GM21526 (cell line): ENCODE measurements around the gene RGS21.
"Not testable (repeated sequence)": the region's sequence is repeated elsewhere in the genome, so short reads cannot be mapped to it uniquely, and the experiment has no call there.

Source experiments
- ATAC-seq: cut with Tn5 transposase; IDR thresholded peaks from one replicate; pipeline ENCODE4 v1.9.1; 2021; ENCODE audit warnings: moderate library complexity; ENCODE audit not compliant: unreplicated experiment, low FRiP score

Gene RGS21

GRCh38 chr1:192316942-192317450, at the start of gene RGS21:
TSS of gene RGS21 (plus strand) at chr1:192316992. CDS start at chr1:192343037, 26,045 bp downstream.
- ATAC-seq: no peak

- ATAC-seq: no peak
Observed at GRCh38 chr1:192268468-192269052, 48.2 kb upstream of the RGS21 start.

- ATAC-seq: no peak
Observed at GRCh38 chr1:192270398-192270797, 46.4 kb upstream of the RGS21 start.

- ATAC-seq: no peak
Observed at GRCh38 chr1:192272732-192273131, 44.1 kb upstream of the RGS21 start.

- ATAC-seq: no peak
Observed at GRCh38 chr1:192274588-192274987, 42.2 kb upstream of the RGS21 start.

GRCh38 chr1:192277635-192278034, 39.2 kb upstream of the RGS21 start:
- ATAC-seq: no peak

GRCh38 chr1:192284927-192285326, 31.9 kb upstream of the RGS21 start:
- ATAC-seq: no peak

GRCh38 chr1:192303029-192303428, 13.8 kb upstream of the RGS21 start:
- no peak for ATAC-seq

- not testable (repeated sequence) for ATAC-seq
Observed at GRCh38 chr1:192308314-192308713, 8.5 kb upstream of the RGS21 start.

- no peak for ATAC-seq
Observed at GRCh38 chr1:192311281-192311680, 5.5 kb upstream of the RGS21 start.

GRCh38 chr1:192327997-192328396, 11.2 kb downstream of the RGS21 start:
- ATAC-seq: no peak

- ATAC-seq: no peak
Observed at GRCh38 chr1:192342842-192343241, 26.1 kb downstream of the RGS21 start.

GRCh38 chr1:192343344-192343743, 26.6 kb downstream of the RGS21 start:
- no peak for ATAC-seq

GRCh38 chr1:192349314-192349713, 32.5 kb downstream of the RGS21 start:
- no peak for ATAC-seq

GRCh38 chr1:192350356-192350755, 33.6 kb downstream of the RGS21 start:
- ATAC-seq: no peak

GRCh38 chr1:192351550-192351949, 34.8 kb downstream of the RGS21 start:
- ATAC-seq: no peak

- no peak for ATAC-seq
Observed at GRCh38 chr1:192357924-192358323, 41.1 kb downstream of the RGS21 start.

- no peak for ATAC-seq
Observed at GRCh38 chr1:192358402-192358801, 41.6 kb downstream of the RGS21 start.

GRCh38 chr1:192358822-192359221, 42.0 kb downstream of the RGS21 start:
- ATAC-seq: no peak

- ATAC-seq: no peak
Observed at GRCh38 chr1:192363177-192363576, 46.4 kb downstream of the RGS21 start.

GRCh38 chr1:192367436-192367835, 50.6 kb downstream of the RGS21 start:
- no peak for ATAC-seq

- no peak for ATAC-seq
Observed at GRCh38 chr1:192375306-192375705, 58.5 kb downstream of the RGS21 start.

- ATAC-seq: no peak
Observed at GRCh38 chr1:192376374-192376773, 59.6 kb downstream of the RGS21 start.
